ENCODE measurements around the gene NBPF3. TPM values are rescaled to one million over a fixed set of nuclear protein-coding genes. Genes with fewer than 3 reads are reported as not detected.
A peak's percentile ranks its signal among the peaks of the same experiment; 100 is the strongest.
"Not testable (repeated sequence)": the region's sequence is repeated elsewhere in the genome, so short reads cannot be mapped to it uniquely, and the experiment has no call there.

NBPF3 gene
- polyA plus RNA-seq, 6 donors from 2014 or later = 0.29 to 2.1 (median 0.43) TPM; not detected in 1

GRCh38 chr1:21428481-21429073 is 11.4 kb upstream of the NBPF3 start:
- not testable (repeated sequence) for H3K4me1 Mint-ChIP-seq, H3K9me3 Mint-ChIP-seq, H3K27ac Mint-ChIP-seq, DNase-seq, H3K36me3 Mint-ChIP-seq, H3K4me3 Mint-ChIP-seq
- ATAC-seq (ENCODE audit: low read depth in 2 of 2) = peak; percentile 27 to 47
- peaks cover 5 to 26% (median 15%) of the 10 kb centered on the region in 3 donors for H3K27me3 Mint-ChIP-seq

GRCh38 chr1:21429210-21429609 is 10.7 kb upstream of the NBPF3 start:
- H3K4me1 Mint-ChIP-seq; DNase-seq; H3K27ac Mint-ChIP-seq; H3K4me3 Mint-ChIP-seq; H3K36me3 Mint-ChIP-seq; ATAC-seq (ENCODE audit: low read depth in 2 of 2); H3K9me3 Mint-ChIP-seq: not testable (repeated sequence)
- H3K27me3 Mint-ChIP-seq = peaks cover 5 to 30% (median 15%) of the 10 kb centered on the region in 3 donors

- not testable (repeated sequence) for H3K4me1 Mint-ChIP-seq; DNase-seq; H3K27ac Mint-ChIP-seq; H3K9me3 Mint-ChIP-seq; ATAC-seq (ENCODE audit: low read depth in 2 of 2); H3K36me3 Mint-ChIP-seq
- Mint-ChIP-seq H3K4me3 (peak overlapping the region in 1 of 8 donors; percentile 52), H3K27me3 (peaks cover 5 to 47% (median 17%) of the 10 kb centered on the region in 3 donors)
Measured at GRCh38 chr1:21430875-21431274, 9.1 kb upstream of the NBPF3 start.

GRCh38 chr1:21434394-21434793 is 5.5 kb upstream of the NBPF3 start:
- DNase-seq (no peak), ATAC-seq (ENCODE audit: low read depth in 2 of 2) (no peak)
- Mint-ChIP-seq H3K27ac (no peak overlapping the region), H3K4me3 (no peak overlapping the region), H3K36me3 (no peaks in the 10 kb centered on the region), H3K4me1 (peaks cover 4 to 11% (median 6%) of the 10 kb centered on the region in 3 donors), H3K27me3 (peaks cover 10 to 41% (median 15%) of the 10 kb centered on the region in 3 donors), H3K9me3 (peaks cover 0 to 1% (median 0%) of the 10 kb centered on the region in 7 donors)

GRCh38 chr1:21435646-21436487 is 4.1 kb upstream of the NBPF3 start:
- H3K27me3 Mint-ChIP-seq = peaks cover 15 to 37% (median 18%) of the 10 kb centered on the region in 3 donors
- DNase-seq (no peak), ATAC-seq (ENCODE audit: low read depth in 2 of 2) (no peak)
- H3K9me3 Mint-ChIP-seq = peaks cover 0 to 1% (median 0%) of the 10 kb centered on the region in 7 donors
- no peaks in the 10 kb centered on the region for H3K36me3 Mint-ChIP-seq
- H3K4me3 Mint-ChIP-seq = peak overlapping the region in 2 of 8 donors; percentile 26 to 27
- peak overlapping the region in 1 of 6 donors; percentile 18 for H3K27ac Mint-ChIP-seq
- peaks cover 11 to 18% (median 17%) of the 10 kb centered on the region in 3 donors for H3K4me1 Mint-ChIP-seq

- peaks cover 13 to 18% (median 17%) of the 10 kb centered on the region in 3 donors for H3K4me1 Mint-ChIP-seq
- ATAC-seq (ENCODE audit: low read depth in 2 of 2) = no peak
- peaks cover 0 to 1% (median 0%) of the 10 kb centered on the region in 7 donors for H3K9me3 Mint-ChIP-seq
- H3K4me3 Mint-ChIP-seq = peak overlapping the region in 5 of 8 donors; percentile 15 to 77 (median 27)
- no peaks in the 10 kb centered on the region for H3K36me3 Mint-ChIP-seq
- peaks cover 15 to 33% (median 21%) of the 10 kb centered on the region in 3 donors for H3K27me3 Mint-ChIP-seq
- H3K27ac Mint-ChIP-seq = peak overlapping the region in 1 of 6 donors; percentile 18
- no peak for DNase-seq
Measured at GRCh38 chr1:21436488-21437340, 3.2 kb upstream of the NBPF3 start.

- DNase-seq = no peak
- Mint-ChIP-seq H3K4me1 (peaks cover 13 to 18% (median 17%) of the 10 kb centered on the region in 3 donors), H3K27ac (no peak overlapping the region), H3K9me3 (peaks cover 0 to 1% (median 0%) of the 10 kb centered on the region in 7 donors), H3K4me3 (peak overlapping the region in 2 of 8 donors; percentile 15 to 43), H3K36me3 (no peaks in the 10 kb centered on the region), H3K27me3 (peaks cover 15 to 33% (median 25%) of the 10 kb centered on the region in 3 donors)
- ATAC-seq (ENCODE audit: low read depth in 2 of 2) = no peak
Measured at GRCh38 chr1:21437341-21437640, 2.6 kb upstream of the NBPF3 start.

- DNase-seq = not testable (repeated sequence)
- H3K27ac Mint-ChIP-seq = peak overlapping the region in 1 of 6 donors; percentile 84
Measured at GRCh38 chr1:21438646-21439312, 1.2 kb upstream of the NBPF3 start.

GRCh38 chr1:21439345-21439720 is 604 bp upstream of the NBPF3 start:
- ATAC-seq (ENCODE audit: low read depth in 2 of 2) (no peak), DNase-seq (no peak)
- Mint-ChIP-seq H3K27ac (peak overlapping the region in 3 of 6 donors; percentile 70 to 91 (median 84)), H3K4me1 (peaks cover 13 to 18% (median 17%) of the 10 kb centered on the region in 3 donors), H3K4me3 (peak overlapping the region; percentile 83 to 95 (median 90)), H3K9me3 (peaks cover 0 to 1% (median 0%) of the 10 kb centered on the region in 7 donors), H3K36me3 (no peaks in the 10 kb centered on the region), H3K27me3 (peaks cover 15 to 29% (median 28%) of the 10 kb centered on the region in 3 donors)

More at GRCh38 chr1:21438646-21439312, 1.2 kb upstream of the NBPF3 start:
- not testable (repeated sequence) for H3K9me3 Mint-ChIP-seq; ATAC-seq (ENCODE audit: low read depth in 2 of 2); H3K36me3 Mint-ChIP-seq
- H3K27me3 Mint-ChIP-seq = peaks cover 15 to 33% (median 25%) of the 10 kb centered on the region in 3 donors
- peaks cover 13 to 18% (median 17%) of the 10 kb centered on the region in 3 donors for H3K4me1 Mint-ChIP-seq
- peak overlapping the region; percentile 56 to 95 (median 88) for H3K4me3 Mint-ChIP-seq

GRCh38 chr1:21440630-21441125 is 741 bp downstream of the NBPF3 start:
- not testable (repeated sequence) for H3K36me3 Mint-ChIP-seq; H3K9me3 Mint-ChIP-seq; DNase-seq; H3K27ac Mint-ChIP-seq; ATAC-seq (ENCODE audit: low read depth in 2 of 2)
- H3K4me3 Mint-ChIP-seq = peak overlapping the region; percentile 75 to 95 (median 88)
- H3K27me3 Mint-ChIP-seq = peaks cover 15 to 35% (median 15%) of the 10 kb centered on the region in 3 donors
- H3K4me1 Mint-ChIP-seq = peaks cover 13 to 26% (median 17%) of the 10 kb centered on the region in 3 donors

- H3K9me3 Mint-ChIP-seq; ATAC-seq (ENCODE audit: low read depth in 2 of 2); H3K4me3 Mint-ChIP-seq; H3K27ac Mint-ChIP-seq; H3K36me3 Mint-ChIP-seq; DNase-seq: not testable (repeated sequence)
- peaks cover 0 to 29% (median 0%) of the 10 kb centered on the region in 3 donors for H3K27me3 Mint-ChIP-seq
- H3K4me1 Mint-ChIP-seq = peaks cover 2 to 19% (median 9%) of the 10 kb centered on the region in 3 donors
Measured at GRCh38 chr1:21446647-21447046, 6.7 kb downstream of the NBPF3 start.

GRCh38 chr1:21447311-21447710 is 7.4 kb downstream of the NBPF3 start:
- H3K27ac Mint-ChIP-seq = no peak overlapping the region
- H3K27me3 Mint-ChIP-seq = peaks cover 0 to 24% (median 0%) of the 10 kb centered on the region in 3 donors
- DNase-seq (no peak), ATAC-seq (ENCODE audit: low read depth in 2 of 2) (no peak)
- peaks cover 7 to 8% of the 10 kb centered on the region in 2 donors for H3K36me3 Mint-ChIP-seq
- H3K4me3 Mint-ChIP-seq = no peak overlapping the region
- H3K9me3 Mint-ChIP-seq = no peaks in the 10 kb centered on the region
- peaks cover 2 to 19% (median 9%) of the 10 kb centered on the region in 3 donors for H3K4me1 Mint-ChIP-seq
